OCI-LY1 (cell line): ENCODE results near the gene IL1RAPL1.

ENCODE experiments used
- CTCF ChIP-seq: fragments of 200-600 bp; sonication (generic), shearing (Covaris generic); IDR thresholded peaks from 2 replicates; pipeline ENCODE4 v1.5.1; 2017; ENCODE audit warnings: mild to moderate bottlenecking, antibody characterized with exemption, low read length, moderate library complexity, mixed read lengths
- EZH2 ChIP-seq: fragments of 200-600 bp; sonication (generic), shearing (Covaris generic); IDR thresholded peaks from 2 replicates; pipeline ENCODE4 v1.8.0; 2017; ENCODE audit warnings: borderline replicate concordance, mixed run types, mild to moderate bottlenecking, antibody characterized with exemption, low read length, moderate library complexity, mixed read lengths

- TF ChIP-seq CTCF (no peak), EZH2 (no peak)
Measured at GRCh38 chrX:28552322-28552721, 34.9 kb upstream of the IL1RAPL1 start.
